GM23248 (cell line): ENCODE measurements around the gene IPO11. TPM values are rescaled to one million over a fixed set of nuclear protein-coding genes. Genes with fewer than 3 reads are reported as not detected.

Source experiments
- DNase-seq: peaks from one replicate; pipeline ENCODE4 v3.0.0-alpha.2; 2015
- H2AFZ ChIP-seq: fragments of 200-600 bp; sonication (generic); 2 replicates; pipeline ENCODE4 v1.6.1; 2016; ENCODE audit warnings: antibody characterized with exemption
- H3F3A ChIP-seq: fragments of 200-600 bp; sonication (generic); 2 replicates; pipeline ENCODE4 v1.6.1; 2016; ENCODE audit warnings: mild to moderate bottlenecking, antibody characterized with exemption, mixed run types; ENCODE audit not compliant: insufficient read depth
- H3K27ac ChIP-seq: fragments of 200-600 bp; sonication (generic); 2 replicates; pipeline ENCODE4 v1.5.1; 2016; ENCODE audit warnings: mild to moderate bottlenecking
- H3K27me3 ChIP-seq: fragments of 200-600 bp; sonication (generic); replicated peaks from 2 replicates; pipeline ENCODE4 v1.6.1; 2016; ENCODE audit warnings: mild to moderate bottlenecking; ENCODE audit not compliant: insufficient read depth
- H3K36me3 ChIP-seq: fragments of 200-600 bp; sonication (generic); 2 replicates; pipeline ENCODE4 v1.6.1; 2016; ENCODE audit warnings: low read depth, mild to moderate bottlenecking
- H3K4me1 ChIP-seq: fragments of 200-600 bp; sonication (generic); 2 replicates; pipeline ENCODE4 v1.6.1; 2016; ENCODE audit warnings: mild to moderate bottlenecking; ENCODE audit not compliant: insufficient read depth
- H3K4me2 ChIP-seq: fragments of 200-600 bp; sonication (generic); one replicate; pipeline ENCODE4 v1.6.1; 2016; ENCODE audit warnings: mild to moderate bottlenecking; ENCODE audit not compliant: unreplicated experiment
- H3K4me3 ChIP-seq: fragments of 200-600 bp; sonication (generic); 2 replicates; pipeline ENCODE4 v1.5.1; 2016; ENCODE audit warnings: mild to moderate bottlenecking
- H3K79me2 ChIP-seq: fragments of 200-600 bp; sonication (generic); 2 replicates; pipeline ENCODE4 v1.6.1; 2016; ENCODE audit warnings: mild to moderate bottlenecking; ENCODE audit not compliant: insufficient read depth
- H3K9ac ChIP-seq: fragments of 200-600 bp; sonication (generic); 2 replicates; pipeline ENCODE4 v1.6.1; 2016; ENCODE audit warnings: mild to moderate bottlenecking
- H3K9me2 ChIP-seq: fragments of 200-600 bp; sonication (generic); 2 replicates; pipeline ENCODE4 v1.6.1; 2016; ENCODE audit warnings: mixed run types, mild to moderate bottlenecking, moderate library complexity; ENCODE audit not compliant: insufficient read depth
- H3K9me3 ChIP-seq: fragments of 200-600 bp; sonication (generic); one replicate; pipeline ENCODE4 v1.6.1; 2017; ENCODE audit warnings: low read depth
- H4K20me1 ChIP-seq: fragments of 200-600 bp; sonication (generic); 2 replicates; pipeline ENCODE4 v1.6.0; 2016; ENCODE audit not compliant: insufficient read depth
- EZH2 ChIP-seq: fragments of 200-600 bp; sonication (generic); IDR thresholded peaks from 2 replicates; pipeline ENCODE4 v1.6.1; 2018; ENCODE audit warnings: antibody characterized with exemption, mild to moderate bottlenecking; ENCODE audit not compliant: insufficient read depth, poor library complexity, severe bottlenecking
- EZH2phosphoT487 ChIP-seq: fragments of 200-600 bp; sonication (generic); IDR thresholded peaks from 2 replicates; pipeline ENCODE4 v1.6.1; 2018; ENCODE audit warnings: antibody characterized with exemption, moderate library complexity, mild to moderate bottlenecking, low read depth; ENCODE audit not compliant: insufficient read depth
- WGBS, 2 experiments: methylation state at CpG; one replicate each; pipeline ENCODE4 v1.1.6; 2015 to 2017; ENCODE audit warnings: low lambda C conversion rate in 2 of 2, low coverage in 1 of 2; ENCODE audit errors: missing lambda C conversion rate in 2 of 2; 5-methylcytosine and 5-hydroxymethylcytosine counted together
- in situ Hi-C: fragments of 300-500 bp; cut with MboI; formaldehyde crosslinking; loops from 2 replicates; pipeline ENCODE4 v1.15.0; 2020
- polyA plus RNA-seq: library from polyadenylated mRNA; unstranded; fragments of >200 nt; fragmentation: Nextera tagmentation; extraction: Ambion mirVana; gene quantifications from 2 replicates; pipeline ENCODE4 v1.2.1, GENCODE V29; 2016
- total RNA-seq: library from RNA; depleted of rRNA; stranded (reverse); fragments of >200 nt; shearing (Covaris generic); gene quantifications from 2 replicates; pipeline ENCODE4 v1.2.3, GENCODE V29; 2014

IPO11 gene
- total and polyA plus RNA-seq, 2 experiments from 2014 or later = 19.9 to 26.5 TPM

- DNase-seq = no peak
- in situ Hi-C loops = no loop called here
- Histone ChIP-seq H3K36me3 (peaks cover 72% of the 10 kb centered on the region), H3K4me2 (no peak overlapping the region), H2AFZ (no peak overlapping the region), H3K4me3 (no peak overlapping the region), H3K9ac (no peak overlapping the region), H3K9me2 (no peaks in the 10 kb centered on the region), H4K20me1 (no peaks in the 10 kb centered on the region), H3K79me2 (no peaks in the 10 kb centered on the region; the same call in 1 of the 2 replicates), H3K4me1 (no peaks in the 10 kb centered on the region), H3K27ac (no peak overlapping the region), H3K27me3 (no peaks in the 10 kb centered on the region), H3K9me3 (no peaks in the 10 kb centered on the region), H3F3A (peaks cover 29% of the 10 kb centered on the region; the same call in 1 of the 2 replicates)
- WGBS, 2 experiments = 95 to 96% methylated on average over 2 of the region's 2 CpGs
- TF ChIP-seq EZH2 (no peak), EZH2phosphoT487 (no peak)
These were observed 26.7 kb upstream of the IPO11 start for GRCh38 chr5:62385816-62386400.

DNA sequence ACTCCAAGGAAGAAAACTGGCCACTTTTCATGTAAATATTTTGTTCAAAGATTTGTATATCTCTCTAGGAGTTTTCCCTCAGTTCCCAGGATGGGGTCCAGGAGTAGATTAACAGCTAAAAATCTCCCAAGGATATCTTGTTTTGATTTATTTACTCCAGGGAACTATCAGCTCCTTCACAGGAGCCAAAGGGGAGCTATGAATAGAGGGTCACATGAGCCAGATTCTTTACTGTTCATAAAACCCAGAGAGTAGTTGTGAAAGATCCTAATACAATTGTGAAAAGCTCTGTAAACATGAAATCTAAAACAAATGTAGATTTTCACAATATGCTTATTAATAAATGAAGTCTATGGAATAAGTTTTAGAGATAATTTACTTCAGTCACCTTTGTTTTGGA lies 25.7 kb upstream of the IPO11 start:
- Histone ChIP-seq H4K20me1 (no peaks in the 10 kb centered on the region), H3K4me3 (no peak overlapping the region), H3K4me1 (no peaks in the 10 kb centered on the region), H3K36me3 (peaks cover 74% of the 10 kb centered on the region), H2AFZ (no peak overlapping the region), H3K9ac (no peak overlapping the region), H3K27me3 (no peaks in the 10 kb centered on the region), H3K9me2 (no peaks in the 10 kb centered on the region), H3F3A (peaks cover 37% of the 10 kb centered on the region; the same call in 1 of the 2 replicates), H3K9me3 (no peaks in the 10 kb centered on the region), H3K4me2 (no peak overlapping the region), H3K79me2 (no peaks in the 10 kb centered on the region; the same call in 1 of the 2 replicates), H3K27ac (no peak overlapping the region)
- DNase-seq = peak; percentile 4
- in situ Hi-C loops = no loop called here
- TF ChIP-seq EZH2phosphoT487 = no peak
- TF ChIP-seq EZH2 = no peak

DNA sequence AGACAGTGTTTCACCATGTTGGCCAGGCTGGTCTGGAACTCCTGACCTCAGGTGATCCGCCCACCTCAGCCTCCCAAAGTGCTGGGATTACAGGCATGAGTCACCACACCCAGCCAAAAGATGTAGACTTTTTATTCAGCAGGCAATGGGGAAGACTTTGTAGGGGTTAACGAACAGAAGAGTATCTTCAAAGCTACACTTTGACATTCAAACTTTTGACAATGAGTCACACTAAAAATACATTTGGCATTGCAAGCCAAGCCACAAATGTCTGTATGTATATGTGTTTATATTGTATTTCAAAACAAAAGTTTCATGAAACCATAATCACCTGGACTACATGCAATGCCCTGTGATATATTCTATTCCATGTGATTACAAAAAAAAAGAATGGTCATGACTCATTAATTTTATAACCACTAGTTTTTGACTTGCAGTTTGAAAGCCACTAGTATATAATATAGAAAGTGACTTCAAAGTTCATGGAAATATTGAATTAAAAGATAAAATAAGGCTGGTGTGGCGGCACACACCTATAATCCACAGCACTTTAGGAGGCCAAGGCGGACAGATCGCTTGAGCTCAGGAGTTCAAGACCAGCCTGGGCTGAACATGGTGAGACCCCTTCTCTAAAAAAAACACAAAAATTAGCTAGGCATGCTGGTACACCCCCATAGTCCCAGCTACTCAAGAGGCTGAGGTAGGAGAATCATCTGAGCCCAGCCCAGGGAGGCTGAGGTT lies 17.2 kb upstream of the IPO11 start:
- H3K27ac ChIP-seq = no peak overlapping the region

GRCh38 chr5:62403411-62404250 lies 8.9 kb upstream of the IPO11 start, which contains the start of gene DIMT1:
TSS of gene DIMT1 (minus strand) at chr5:62403905. CDS start at chr5:62403772, 133 bp downstream.
- Histone ChIP-seq H3K9me3 (no peaks in the 10 kb centered on the region), H3F3A (peaks cover 17% of the 10 kb centered on the region), H3K27me3 (no peaks in the 10 kb centered on the region), H3K9me2 (no peaks in the 10 kb centered on the region), H2AFZ (peak within 1 kb of the TSS; percentile 96), H3K4me1 (peaks cover 11% of the 10 kb centered on the region), H4K20me1 (no peaks in the 10 kb centered on the region), H3K79me2 (peaks cover 29% of the 10 kb centered on the region), H3K4me3 (peak within 1 kb of the TSS; percentile 95), H3K27ac (peak within 1 kb of the TSS; percentile 97), H3K36me3 (peaks cover 8% of the 10 kb centered on the region), H3K9ac (peak within 1 kb of the TSS; percentile 96), H3K4me2 (peak within 1 kb of the TSS; percentile 95)
- TF ChIP-seq EZH2 = no peak
- in situ Hi-C loops = no loop called here
- DNase-seq = peak; percentile 100
- 1% methylated on average over 64 to 66 of the region's 66 CpGs for WGBS, 2 experiments

More for the DNA sequence above, 17.2 kb upstream of the IPO11 start:
- WGBS, 2 experiments = 92% methylated on average over 5 of the region's 5 CpGs
- Histone ChIP-seq H3K9me3 (no peaks in the 10 kb centered on the region), H2AFZ (no peak overlapping the region), H3K36me3 (peaks cover 73% of the 10 kb centered on the region), H3K27me3 (no peaks in the 10 kb centered on the region), H3K9me2 (no peaks in the 10 kb centered on the region), H3K4me1 (peaks cover 8% of the 10 kb centered on the region; the same call in 1 of the 2 replicates), H3K79me2 (peaks cover 3% of the 10 kb centered on the region), H4K20me1 (no peaks in the 10 kb centered on the region), H3F3A (peaks cover 65% of the 10 kb centered on the region), H3K4me3 (no peak overlapping the region), H3K4me2 (no peak overlapping the region), H3K9ac (no peak overlapping the region)
- TF ChIP-seq EZH2 (no peak), EZH2phosphoT487 (no peak)
- in situ Hi-C loops = no loop called here
- DNase-seq = peak; percentile 10
